OCI-LY1 (cell line): ENCODE results near the gene NUFIP1.

ENCODE experiments used
- H2AFZ ChIP-seq: fragments of 200-600 bp; sonication (generic), shearing (Covaris generic); 2 replicates; pipeline ENCODE4 v1.6.0; 2014; ENCODE audit warnings: antibody characterized with exemption, mild to moderate bottlenecking, low read length
- H3F3A ChIP-seq: fragments of 200-600 bp; sonication (generic), shearing (Covaris generic); 2 replicates; pipeline ENCODE4 v1.6.0; 2014; ENCODE audit warnings: mild to moderate bottlenecking, antibody characterized with exemption, low read length, moderate library complexity; ENCODE audit not compliant: insufficient read depth
- H3K27ac ChIP-seq: fragments of 200-600 bp; sonication (generic); 2 replicates; pipeline ENCODE4 v1.5.1; 2014; ENCODE audit warnings: low read length, mixed run types, mild to moderate bottlenecking, low read depth; ENCODE audit not compliant: poor library complexity, severe bottlenecking
- H3K27me3 ChIP-seq: fragments of 200-600 bp; sonication (generic); 2 replicates; pipeline ENCODE4 v1.6.0; 2014; ENCODE audit warnings: antibody characterized with exemption, mild to moderate bottlenecking, low read length, moderate library complexity; ENCODE audit not compliant: insufficient read depth
- H3K36me3 ChIP-seq: fragments of 200-600 bp; sonication (generic); 2 replicates; pipeline ENCODE4 v1.6.1; 2014; ENCODE audit warnings: mild to moderate bottlenecking, antibody characterized with exemption, low read length, moderate library complexity, mixed read lengths; ENCODE audit not compliant: insufficient read depth
- H3K4me1 ChIP-seq: fragments of 200-600 bp; sonication (generic); 2 replicates; pipeline ENCODE4 v1.5.1; 2014; ENCODE audit warnings: mild to moderate bottlenecking, low read length, moderate library complexity; ENCODE audit not compliant: insufficient read depth, severe bottlenecking
- H3K4me2 ChIP-seq: fragments of 200-600 bp; sonication (generic), shearing (Covaris generic); 2 replicates; pipeline ENCODE4 v1.6.1; 2014; ENCODE audit warnings: low read length
- H3K4me3 ChIP-seq: fragments of 200-600 bp; sonication (generic); 2 replicates; pipeline ENCODE4 v1.5.1; 2014; ENCODE audit warnings: low read length, low read depth, mild to moderate bottlenecking, mixed read lengths; ENCODE audit not compliant: poor library complexity, severe bottlenecking
- H3K79me2 ChIP-seq: fragments of 200-600 bp; shearing (Covaris generic); 2 replicates; pipeline ENCODE4 v1.6.1; 2016; ENCODE audit warnings: mixed run types, low read length, mixed read lengths; ENCODE audit not compliant: insufficient read depth
- H3K9ac ChIP-seq: fragments of 200-600 bp; sonication (generic), shearing (Covaris generic); 2 replicates; pipeline ENCODE4 v1.6.1; 2014; ENCODE audit warnings: mild to moderate bottlenecking, low read length, mixed read lengths
- H3K9me2 ChIP-seq: fragments of 200-600 bp; sonication (generic), shearing (Covaris generic); 2 replicates; pipeline ENCODE4 v1.6.1; 2014; ENCODE audit warnings: low read depth, mild to moderate bottlenecking, low read length, mixed read lengths
- H3K9me3 ChIP-seq: fragments of 200-600 bp; shearing (Covaris generic); 2 replicates; pipeline ENCODE4 v1.6.1; 2014; ENCODE audit warnings: low read length, mixed read lengths
- H4K20me1 ChIP-seq: fragments of 200-600 bp; sonication (generic), shearing (Covaris generic); 2 replicates; pipeline ENCODE4 v1.6.0; 2016; ENCODE audit warnings: mild to moderate bottlenecking, low read length; ENCODE audit not compliant: insufficient read depth
- CTCF ChIP-seq: fragments of 200-600 bp; sonication (generic), shearing (Covaris generic); IDR thresholded peaks from 2 replicates; pipeline ENCODE4 v1.5.1; 2017; ENCODE audit warnings: mild to moderate bottlenecking, antibody characterized with exemption, low read length, moderate library complexity, mixed read lengths
- EZH2 ChIP-seq: fragments of 200-600 bp; sonication (generic), shearing (Covaris generic); IDR thresholded peaks from 2 replicates; pipeline ENCODE4 v1.8.0; 2017; ENCODE audit warnings: borderline replicate concordance, mixed run types, mild to moderate bottlenecking, antibody characterized with exemption, low read length, moderate library complexity, mixed read lengths

The NUFIP1 gene

DNA sequence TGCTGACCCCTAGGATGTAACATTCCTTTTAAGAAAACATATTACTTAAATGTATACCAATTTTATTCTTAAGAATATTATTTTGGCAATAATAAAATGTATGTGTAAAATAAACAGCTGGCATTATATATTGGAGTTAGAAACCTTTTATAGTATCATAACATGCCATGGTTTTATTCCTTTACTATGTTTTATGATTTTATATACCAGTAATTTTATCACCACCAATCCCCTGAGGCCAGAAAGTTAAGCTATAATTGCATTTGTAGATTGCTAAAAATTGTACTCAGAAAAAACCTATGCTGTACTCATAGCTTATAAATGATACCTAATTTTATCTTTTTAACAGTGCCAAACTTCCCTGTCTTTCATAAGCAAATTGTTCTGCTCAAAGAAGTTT lies 18.0 kb upstream of the NUFIP1 start:
- peaks cover 48% of the 10 kb centered on the region for H3K36me3 ChIP-seq
- H3K9ac ChIP-seq: no peak overlapping the region
- H2AFZ ChIP-seq: no peak overlapping the region
- no peaks in the 10 kb centered on the region for H3K9me2 ChIP-seq
- no peak overlapping the region for H3K4me3 ChIP-seq
- H3F3A ChIP-seq: no peaks in the 10 kb centered on the region
- H3K27me3 ChIP-seq: no peaks in the 10 kb centered on the region
- no peaks in the 10 kb centered on the region for H4K20me1 ChIP-seq
- H3K4me1 ChIP-seq: no peaks in the 10 kb centered on the region
- no peak overlapping the region for H3K27ac ChIP-seq
- no peak overlapping the region for H3K4me2 ChIP-seq
- no peaks in the 10 kb centered on the region for H3K79me2 ChIP-seq
- TF ChIP-seq EZH2: no peak
- no peak for TF ChIP-seq CTCF
- no peaks in the 10 kb centered on the region for H3K9me3 ChIP-seq

- no peaks in the 10 kb centered on the region for H3K9me3 ChIP-seq
- H3K9ac ChIP-seq: no peak overlapping the region
- H3K27me3 ChIP-seq: no peaks in the 10 kb centered on the region
- H3F3A ChIP-seq: no peaks in the 10 kb centered on the region
- no peaks in the 10 kb centered on the region for H3K9me2 ChIP-seq
- H3K27ac ChIP-seq: no peak overlapping the region
- no peaks in the 10 kb centered on the region for H3K79me2 ChIP-seq
- no peak for TF ChIP-seq CTCF
- no peak for TF ChIP-seq EZH2
- no peak overlapping the region for H2AFZ ChIP-seq
- no peaks in the 10 kb centered on the region for H3K4me1 ChIP-seq
- H3K4me2 ChIP-seq: no peak overlapping the region
- no peak overlapping the region for H3K4me3 ChIP-seq
- peaks cover 44% of the 10 kb centered on the region for H3K36me3 ChIP-seq
- H4K20me1 ChIP-seq: no peaks in the 10 kb centered on the region
Measured at GRCh38 chr13:45004096-45004495, 14.8 kb upstream of the NUFIP1 start.

DNA sequence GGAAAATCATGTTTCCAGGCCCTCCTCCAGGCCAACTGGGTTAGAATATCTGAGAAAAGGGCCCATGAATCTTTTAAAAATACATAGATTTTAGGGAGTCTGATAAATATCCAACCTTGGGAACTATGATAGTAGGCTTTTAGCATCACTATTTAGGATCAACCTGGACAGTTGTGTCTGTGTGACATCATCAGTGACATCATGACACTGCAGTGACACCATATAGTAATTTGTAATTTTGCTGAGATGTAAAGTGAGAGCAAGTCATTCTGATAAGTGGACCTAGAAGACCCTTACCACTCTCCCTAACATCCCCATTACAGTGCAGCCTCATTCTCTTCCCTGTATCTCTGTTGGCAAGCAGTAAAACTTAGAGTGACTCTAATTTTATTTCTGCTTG lies 14.1 kb upstream of the NUFIP1 start:
- H3K9me3 ChIP-seq: no peaks in the 10 kb centered on the region
- no peak overlapping the region for H3K27ac ChIP-seq
- no peaks in the 10 kb centered on the region for H3K27me3 ChIP-seq
- H3K4me3 ChIP-seq: no peak overlapping the region
- H2AFZ ChIP-seq: no peak overlapping the region
- no peaks in the 10 kb centered on the region for H4K20me1 ChIP-seq
- TF ChIP-seq CTCF (no peak), EZH2 (no peak)
- no peaks in the 10 kb centered on the region for H3K79me2 ChIP-seq
- H3K4me1 ChIP-seq: no peaks in the 10 kb centered on the region
- H3K36me3 ChIP-seq: peaks cover 37% of the 10 kb centered on the region
- no peak overlapping the region for H3K9ac ChIP-seq
- H3F3A ChIP-seq: no peaks in the 10 kb centered on the region
- no peaks in the 10 kb centered on the region for H3K9me2 ChIP-seq
- H3K4me2 ChIP-seq: no peak overlapping the region
